ENCODE data around the gene SRR.
A peak's percentile ranks its signal among the peaks of the same experiment; 100 is the strongest.

SRR gene

GRCh38 chr17:2337544-2338314 is 34.0 kb downstream of the SRR start:
- peak overlapping the region in 4 of 5 donors; percentile 39 to 68 (median 64) for H3K9ac ChIP-seq (ENCODE audit: low read length in 5 of 5)

GRCh38 chr17:2338315-2338657 is 34.5 kb downstream of the SRR start:
- H3K4me3 ChIP-seq (ENCODE audit: low read depth in 1 of 5, low read length in 5 of 5), result peak overlapping the region; percentile 61 to 98 (median 90)
- H3K27ac ChIP-seq (ENCODE audit: low read depth, low read length), result no peak overlapping the region

More at GRCh38 chr17:2337544-2338314, 34.0 kb downstream of the SRR start:
- Histone ChIP-seq H3K4me3 (ENCODE audit: low read depth in 1 of 5, low read length in 5 of 5) (peak overlapping the region; percentile 61 to 98 (median 90)), H3K9me3 (ENCODE audit: control insufficient read depth in 5 of 5, low read length in 5 of 5) (no peaks in the 10 kb centered on the region), H3K4me1 (ENCODE audit: control insufficient read depth in 5 of 5, insufficient read depth in 5 of 5, low read length in 5 of 5) (peaks cover 0 to 27% (median 26%) of the 10 kb centered on the region in 5 donors), H3K36me3 (ENCODE audit: control insufficient read depth in 5 of 5, insufficient read depth in 5 of 5, low read length in 5 of 5) (peaks cover 19 to 33% (median 30%) of the 10 kb centered on the region in 5 donors), H3K27ac (ENCODE audit: low read depth, low read length) (peak overlapping the region; percentile 23), H3K27me3 (ENCODE audit: control insufficient read depth in 5 of 5, insufficient read depth in 4 of 5, low read length in 5 of 5) (no peaks in the 10 kb centered on the region)

GRCh38 chr17:2343421-2343820 is 39.7 kb downstream of the SRR start:
- H3K4me3 ChIP-seq (ENCODE audit: low read depth in 1 of 5, low read length in 5 of 5), result no peak overlapping the region
- H3K4me1 ChIP-seq (ENCODE audit: control insufficient read depth in 5 of 5, insufficient read depth in 5 of 5, low read length in 5 of 5), result peaks cover 0 to 11% (median 6%) of the 10 kb centered on the region in 5 donors
- H3K36me3 ChIP-seq (ENCODE audit: control insufficient read depth in 5 of 5, insufficient read depth in 5 of 5, low read length in 5 of 5), result peaks cover 0 to 41% (median 13%) of the 10 kb centered on the region in 5 donors
- no peaks in the 10 kb centered on the region for H3K27me3 ChIP-seq (ENCODE audit: control insufficient read depth in 5 of 5, insufficient read depth in 4 of 5, low read length in 5 of 5)
- H3K9ac ChIP-seq (ENCODE audit: low read length in 5 of 5), result no peak overlapping the region
- no peak overlapping the region for H3K27ac ChIP-seq (ENCODE audit: low read depth, low read length)
- no peaks in the 10 kb centered on the region for H3K9me3 ChIP-seq (ENCODE audit: control insufficient read depth in 5 of 5, low read length in 5 of 5)

More at GRCh38 chr17:2338315-2338657, 34.5 kb downstream of the SRR start:
- Histone ChIP-seq H3K9me3 (ENCODE audit: control insufficient read depth in 5 of 5, low read length in 5 of 5) (no peaks in the 10 kb centered on the region), H3K36me3 (ENCODE audit: control insufficient read depth in 5 of 5, insufficient read depth in 5 of 5, low read length in 5 of 5) (peaks cover 13 to 32% (median 24%) of the 10 kb centered on the region in 5 donors), H3K27me3 (ENCODE audit: control insufficient read depth in 5 of 5, insufficient read depth in 4 of 5, low read length in 5 of 5) (no peaks in the 10 kb centered on the region), H3K9ac (ENCODE audit: low read length in 5 of 5) (peak overlapping the region in 4 of 5 donors; percentile 39 to 63 (median 58)), H3K4me1 (ENCODE audit: control insufficient read depth in 5 of 5, insufficient read depth in 5 of 5, low read length in 5 of 5) (peaks cover 0 to 27% (median 26%) of the 10 kb centered on the region in 5 donors)

GRCh38 chr17:2344528-2344927 is 40.8 kb downstream of the SRR start:
- Histone ChIP-seq H3K27me3 (ENCODE audit: control insufficient read depth in 5 of 5, insufficient read depth in 4 of 5, low read length in 5 of 5) (no peaks in the 10 kb centered on the region), H3K27ac (ENCODE audit: low read depth, low read length) (no peak overlapping the region), H3K9me3 (ENCODE audit: control insufficient read depth in 5 of 5, low read length in 5 of 5) (no peaks in the 10 kb centered on the region), H3K4me1 (ENCODE audit: control insufficient read depth in 5 of 5, insufficient read depth in 5 of 5, low read length in 5 of 5) (peaks cover 0 to 10% (median 5%) of the 10 kb centered on the region in 5 donors), H3K36me3 (ENCODE audit: control insufficient read depth in 5 of 5, insufficient read depth in 5 of 5, low read length in 5 of 5) (peaks cover 0 to 44% (median 15%) of the 10 kb centered on the region in 5 donors), H3K4me3 (ENCODE audit: low read depth in 1 of 5, low read length in 5 of 5) (no peak overlapping the region), H3K9ac (ENCODE audit: low read length in 5 of 5) (no peak overlapping the region)

GRCh38 chr17:2346475-2346874 is 42.7 kb downstream of the SRR start:
- peaks cover 0 to 10% (median 5%) of the 10 kb centered on the region in 5 donors for H3K4me1 ChIP-seq (ENCODE audit: control insufficient read depth in 5 of 5, insufficient read depth in 5 of 5, low read length in 5 of 5)
- no peaks in the 10 kb centered on the region for H3K9me3 ChIP-seq (ENCODE audit: control insufficient read depth in 5 of 5, low read length in 5 of 5)
- H3K27me3 ChIP-seq (ENCODE audit: control insufficient read depth in 5 of 5, insufficient read depth in 4 of 5, low read length in 5 of 5), result no peaks in the 10 kb centered on the region
- H3K4me3 ChIP-seq (ENCODE audit: low read depth in 1 of 5, low read length in 5 of 5), result no peak overlapping the region
- H3K36me3 ChIP-seq (ENCODE audit: control insufficient read depth in 5 of 5, insufficient read depth in 5 of 5, low read length in 5 of 5), result peaks cover 0 to 40% (median 15%) of the 10 kb centered on the region in 5 donors
- no peak overlapping the region for H3K9ac ChIP-seq (ENCODE audit: low read length in 5 of 5)
- no peak overlapping the region for H3K27ac ChIP-seq (ENCODE audit: low read depth, low read length)

GRCh38 chr17:2347805-2348685 is 44.3 kb downstream of the SRR start:
- H3K4me3 ChIP-seq (ENCODE audit: low read depth in 1 of 5, low read length in 5 of 5), result no peak overlapping the region

GRCh38 chr17:2351269-2351668 is 47.5 kb downstream of the SRR start:
- no peaks in the 10 kb centered on the region for H3K9me3 ChIP-seq (ENCODE audit: control insufficient read depth in 5 of 5, low read length in 5 of 5)
- no peak overlapping the region for H3K4me3 ChIP-seq (ENCODE audit: low read depth in 1 of 5, low read length in 5 of 5)
- H3K27ac ChIP-seq (ENCODE audit: low read depth, low read length), result no peak overlapping the region
- no peaks in the 10 kb centered on the region for H3K27me3 ChIP-seq (ENCODE audit: control insufficient read depth in 5 of 5, insufficient read depth in 4 of 5, low read length in 5 of 5)
- H3K4me1 ChIP-seq (ENCODE audit: control insufficient read depth in 5 of 5, insufficient read depth in 5 of 5, low read length in 5 of 5), result peaks cover 0 to 10% (median 7%) of the 10 kb centered on the region in 5 donors
- no peak overlapping the region for H3K9ac ChIP-seq (ENCODE audit: low read length in 5 of 5)
- peaks cover 0 to 7% (median 2%) of the 10 kb centered on the region in 5 donors for H3K36me3 ChIP-seq (ENCODE audit: control insufficient read depth in 5 of 5, insufficient read depth in 5 of 5, low read length in 5 of 5)

More at GRCh38 chr17:2347805-2348685, 44.3 kb downstream of the SRR start:
- Histone ChIP-seq H3K36me3 (ENCODE audit: control insufficient read depth in 5 of 5, insufficient read depth in 5 of 5, low read length in 5 of 5) (peaks cover 0 to 31% (median 10%) of the 10 kb centered on the region in 5 donors), H3K4me1 (ENCODE audit: control insufficient read depth in 5 of 5, insufficient read depth in 5 of 5, low read length in 5 of 5) (peaks cover 0 to 10% (median 5%) of the 10 kb centered on the region in 5 donors), H3K27ac (ENCODE audit: low read depth, low read length) (no peak overlapping the region), H3K9ac (ENCODE audit: low read length in 5 of 5) (no peak overlapping the region), H3K27me3 (ENCODE audit: control insufficient read depth in 5 of 5, insufficient read depth in 4 of 5, low read length in 5 of 5) (no peaks in the 10 kb centered on the region), H3K9me3 (ENCODE audit: control insufficient read depth in 5 of 5, low read length in 5 of 5) (no peaks in the 10 kb centered on the region)

- H3K36me3 ChIP-seq (ENCODE audit: control insufficient read depth in 5 of 5, insufficient read depth in 5 of 5, low read length in 5 of 5), result peaks cover 0 to 8% (median 0%) of the 10 kb centered on the region in 5 donors
- peaks cover 0 to 5% (median 0%) of the 10 kb centered on the region in 5 donors for H3K4me1 ChIP-seq (ENCODE audit: control insufficient read depth in 5 of 5, insufficient read depth in 5 of 5, low read length in 5 of 5)
- no peak overlapping the region for H3K4me3 ChIP-seq (ENCODE audit: low read depth in 1 of 5, low read length in 5 of 5)
- no peak overlapping the region for H3K27ac ChIP-seq (ENCODE audit: low read depth, low read length)
- no peaks in the 10 kb centered on the region for H3K9me3 ChIP-seq (ENCODE audit: control insufficient read depth in 5 of 5, low read length in 5 of 5)
- H3K27me3 ChIP-seq (ENCODE audit: control insufficient read depth in 5 of 5, insufficient read depth in 4 of 5, low read length in 5 of 5), result no peaks in the 10 kb centered on the region
- H3K9ac ChIP-seq (ENCODE audit: low read length in 5 of 5), result no peak overlapping the region
Measured at GRCh38 chr17:2354311-2354710, 50.6 kb downstream of the SRR start.

- Histone ChIP-seq H3K27me3 (ENCODE audit: control insufficient read depth in 5 of 5, insufficient read depth in 4 of 5, low read length in 5 of 5) (no peaks in the 10 kb centered on the region), H3K27ac (ENCODE audit: low read depth, low read length) (no peak overlapping the region), H3K9ac (ENCODE audit: low read length in 5 of 5) (no peak overlapping the region), H3K4me3 (ENCODE audit: low read depth in 1 of 5, low read length in 5 of 5) (no peak overlapping the region), H3K4me1 (ENCODE audit: control insufficient read depth in 5 of 5, insufficient read depth in 5 of 5, low read length in 5 of 5) (peaks cover 0 to 12% (median 0%) of the 10 kb centered on the region in 5 donors), H3K36me3 (ENCODE audit: control insufficient read depth in 5 of 5, insufficient read depth in 5 of 5, low read length in 5 of 5) (peaks cover 0 to 16% (median 8%) of the 10 kb centered on the region in 5 donors), H3K9me3 (ENCODE audit: control insufficient read depth in 5 of 5, low read length in 5 of 5) (no peaks in the 10 kb centered on the region)
Measured at GRCh38 chr17:2357237-2357636, 53.5 kb downstream of the SRR start.
